GM18909 (cell line): ENCODE data around the gene G2E3.
"Not testable (repeated sequence)": the region's sequence is repeated elsewhere in the genome, so short reads cannot be mapped to it uniquely, and the experiment has no call there.

Source experiments
- ATAC-seq: cut with Tn5 transposase; IDR thresholded peaks from one replicate; pipeline ENCODE4 v1.9.1; 2021; ENCODE audit warnings: mild to moderate bottlenecking; ENCODE audit not compliant: unreplicated experiment, poor library complexity

Gene G2E3

GRCh38 chr14:30558675-30559555 is at the start of gene G2E3:
TSS of gene G2E3 (plus strand) at chr14:30559158. CDS start at chr14:30581080, 21,922 bp downstream.
- peak; percentile 98 for ATAC-seq

GRCh38 chr14:30517737-30518136 is 41.2 kb upstream of the G2E3 start:
- ATAC-seq, result no peak

DNA sequence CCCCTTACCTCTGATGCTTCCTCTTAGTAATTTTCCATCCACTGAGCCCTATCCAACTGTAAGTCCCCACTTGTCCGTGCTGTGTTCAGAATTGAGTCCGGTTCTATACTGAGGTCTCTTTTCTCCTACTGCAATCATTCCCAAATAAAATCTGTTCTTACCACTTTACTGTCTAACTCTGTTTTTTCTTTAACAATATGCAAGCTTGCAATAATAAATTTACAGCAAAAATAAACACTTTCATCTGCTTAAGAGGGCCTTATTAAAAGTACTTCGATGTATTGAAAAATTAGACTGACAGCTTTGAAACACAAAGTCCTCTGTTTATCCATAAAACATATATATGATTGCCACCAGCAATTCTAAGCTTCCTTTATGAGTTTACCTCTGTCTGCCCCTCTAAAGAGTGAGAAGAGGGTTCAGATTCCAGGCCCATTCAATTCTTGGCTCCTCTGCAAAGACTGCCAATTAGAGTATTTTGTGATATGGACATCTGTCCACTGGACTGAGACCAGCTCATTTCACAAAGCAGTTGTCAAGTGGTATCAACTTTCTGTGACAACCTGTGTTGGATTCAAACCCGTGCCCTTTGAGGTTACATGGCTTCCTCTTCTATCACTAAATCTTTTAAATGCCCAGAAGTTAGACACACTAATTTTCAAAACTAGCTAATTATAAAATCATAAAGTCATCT is 39.9 kb upstream of the G2E3 start:
- ATAC-seq, result no peak

DNA sequence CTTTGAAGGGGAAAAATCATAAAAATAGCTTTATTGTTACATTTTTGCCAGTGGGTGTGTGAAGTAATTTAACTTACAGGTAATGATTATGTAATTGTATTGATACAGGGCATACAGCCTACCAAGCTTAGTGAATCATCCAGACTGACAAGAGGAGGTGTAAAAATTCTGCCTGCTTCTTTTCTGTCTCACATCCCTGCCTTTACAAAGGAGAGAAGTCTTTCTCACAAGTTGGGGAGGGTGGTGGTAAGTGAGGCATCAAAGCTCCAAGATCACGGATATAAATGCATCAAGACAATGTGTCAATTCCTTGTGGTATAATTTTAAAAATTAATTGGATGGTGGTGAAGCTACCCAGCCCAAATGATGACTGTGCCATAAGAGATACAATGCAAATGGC is 39.0 kb upstream of the G2E3 start:
- ATAC-seq, result no peak

GRCh38 chr14:30520536-30520935 is 38.4 kb upstream of the G2E3 start:
- ATAC-seq, result no peak

- ATAC-seq, result peak; percentile 77
These were observed 36.8 kb upstream of the G2E3 start for GRCh38 chr14:30521899-30522736.

GRCh38 chr14:30525833-30526232 is 33.1 kb upstream of the G2E3 start:
- no peak for ATAC-seq

- ATAC-seq, result no peak
These were observed 31.8 kb upstream of the G2E3 start for GRCh38 chr14:30527196-30527595.

DNA sequence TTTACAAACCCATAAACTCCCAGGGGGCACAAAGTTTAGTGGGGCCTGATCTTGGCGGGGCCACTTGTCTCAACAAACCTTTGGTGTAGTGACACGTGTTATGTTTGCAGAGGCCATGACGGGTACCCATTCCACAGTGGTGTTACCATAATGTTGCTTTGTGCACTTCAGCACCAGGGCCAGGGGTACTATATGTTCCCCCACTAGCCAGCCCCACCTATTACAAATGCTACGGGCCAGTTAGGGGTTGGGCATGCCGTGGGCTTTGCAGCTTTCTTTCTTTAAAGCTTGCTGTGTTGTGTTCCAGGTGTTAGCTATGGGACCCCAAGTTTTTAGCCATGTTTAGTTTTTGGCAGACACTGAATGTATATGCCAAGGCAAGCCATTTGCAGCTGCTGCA is 30.8 kb upstream of the G2E3 start:
- no peak for ATAC-seq

GRCh38 chr14:30528778-30529642 is 29.9 kb upstream of the G2E3 start:
- no peak for ATAC-seq

DNA sequence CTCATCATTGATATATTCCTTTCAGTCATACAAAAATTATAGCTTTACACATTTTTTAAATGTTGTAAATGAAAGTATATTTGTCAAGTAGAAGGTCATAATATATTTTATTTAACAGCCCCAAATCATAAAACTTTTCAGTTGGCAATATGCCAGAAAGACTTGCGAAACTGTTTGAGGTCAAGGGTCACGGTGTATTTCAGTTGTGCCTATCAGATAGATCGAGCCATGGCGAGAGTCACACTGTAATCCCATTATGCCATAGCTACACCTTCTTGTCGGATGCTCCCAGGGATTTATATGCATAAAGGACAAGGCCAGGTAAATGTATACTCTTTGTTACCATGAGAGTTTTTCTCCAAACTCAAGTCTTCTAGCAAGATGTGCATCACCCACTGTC is 26.7 kb upstream of the G2E3 start:
- no peak for ATAC-seq

- ATAC-seq, result no peak
These were observed 25.8 kb upstream of the G2E3 start for GRCh38 chr14:30533126-30533525.

GRCh38 chr14:30541318-30541717 is 17.6 kb upstream of the G2E3 start:
- ATAC-seq, result no peak

GRCh38 chr14:30546735-30547134 is 12.2 kb upstream of the G2E3 start:
- ATAC-seq, result not testable (repeated sequence)

DNA sequence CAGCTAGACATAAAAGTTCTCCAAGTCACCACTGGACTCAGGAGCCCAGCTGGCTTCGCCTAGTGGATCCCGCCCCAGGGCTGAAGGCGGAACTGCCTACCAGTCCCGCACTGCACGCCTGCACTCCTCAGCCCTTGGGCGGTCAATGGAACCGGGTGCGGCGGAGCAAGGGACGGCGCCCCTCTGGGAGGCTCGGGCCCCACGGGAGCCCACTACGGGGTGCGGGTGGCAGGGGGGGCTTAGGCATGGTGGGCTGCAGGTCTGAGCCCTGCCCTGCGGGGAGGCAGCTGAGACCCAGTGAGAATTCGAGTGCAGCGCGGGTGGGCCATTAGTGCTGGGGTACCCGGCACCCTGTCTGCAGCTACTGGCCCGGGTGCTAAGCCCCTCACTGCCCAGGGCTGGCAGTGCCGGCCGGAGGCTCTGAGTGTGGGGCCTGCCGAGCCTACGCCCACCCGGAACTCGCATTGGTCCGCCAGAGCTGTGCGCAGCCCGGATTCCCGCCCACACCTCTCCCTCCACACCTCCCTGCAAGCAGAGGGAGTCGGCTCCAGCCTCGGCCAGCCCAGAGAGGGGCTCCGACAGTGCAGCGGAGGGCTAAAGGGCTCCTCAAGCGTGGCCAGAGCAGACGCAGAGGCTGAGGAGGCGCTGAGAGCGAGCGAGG is 11.4 kb upstream of the G2E3 start:
- ATAC-seq, result no peak

GRCh38 chr14:30550335-30550734 is 8.6 kb upstream of the G2E3 start:
- no peak for ATAC-seq

GRCh38 chr14:30551460-30551859 is 7.5 kb upstream of the G2E3 start:
- ATAC-seq, result no peak

- no peak for ATAC-seq
These were observed 5.5 kb upstream of the G2E3 start for GRCh38 chr14:30553311-30553989.

DNA sequence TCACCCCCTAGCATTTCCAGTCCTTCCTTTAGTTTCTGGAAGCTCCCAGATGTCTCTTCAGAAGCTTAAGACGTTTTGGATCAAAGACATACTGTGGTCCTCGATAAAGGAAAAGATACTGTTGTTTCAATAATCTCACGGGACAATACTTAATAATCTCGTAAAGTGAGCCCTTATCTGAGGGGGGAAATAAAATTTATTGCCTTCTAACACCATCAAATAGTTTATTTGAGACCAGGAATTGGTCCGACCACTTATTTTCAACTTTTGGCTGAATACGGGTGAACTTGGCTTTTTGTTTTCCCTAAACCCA is 640 bp upstream of the G2E3 start:
- ATAC-seq, result no peak
